GM18502 (cell line): ENCODE data around the gene MDC1.

ENCODE experiments used
- ATAC-seq: cut with Tn5 transposase; IDR thresholded peaks from one replicate; pipeline ENCODE4 v1.9.1; 2021; ENCODE audit warnings: mild to moderate bottlenecking; ENCODE audit not compliant: unreplicated experiment, poor library complexity

MDC1 gene

DNA sequence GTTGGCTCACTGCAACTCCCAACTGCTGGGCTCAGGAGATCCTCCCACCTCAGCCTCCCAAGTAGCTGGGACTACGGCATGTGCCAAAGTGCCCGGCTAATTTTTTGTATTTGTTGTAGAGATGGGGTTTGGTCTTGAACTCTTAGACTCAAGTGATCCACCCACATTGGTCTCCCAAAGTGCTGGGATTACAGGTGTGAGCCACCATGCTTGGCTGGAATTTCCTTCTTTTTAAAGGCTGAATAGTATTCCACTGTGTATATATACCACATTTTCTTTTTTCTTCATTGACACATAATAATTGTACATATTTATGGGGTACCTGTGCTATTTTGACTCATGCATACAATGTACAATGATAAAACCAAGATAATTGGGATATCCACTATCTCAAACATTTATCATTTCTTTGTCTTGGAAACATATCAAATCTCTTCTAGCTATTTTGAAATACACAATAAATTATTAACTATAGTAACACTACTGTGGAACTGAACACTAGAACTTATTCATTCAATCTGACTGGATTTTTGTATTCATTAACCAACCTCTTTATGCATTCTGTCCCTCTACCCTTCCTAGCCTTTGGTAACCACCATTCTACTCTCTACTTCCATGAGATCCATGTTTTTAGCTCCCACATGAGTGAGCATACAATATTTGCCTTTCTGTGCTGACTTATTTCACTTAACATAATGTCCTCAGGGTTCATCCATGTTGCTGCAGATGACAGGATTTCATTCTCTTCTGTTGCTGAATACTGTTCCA lies 7.8 kb downstream of the MDC1 start:
- no peak for ATAC-seq

DNA sequence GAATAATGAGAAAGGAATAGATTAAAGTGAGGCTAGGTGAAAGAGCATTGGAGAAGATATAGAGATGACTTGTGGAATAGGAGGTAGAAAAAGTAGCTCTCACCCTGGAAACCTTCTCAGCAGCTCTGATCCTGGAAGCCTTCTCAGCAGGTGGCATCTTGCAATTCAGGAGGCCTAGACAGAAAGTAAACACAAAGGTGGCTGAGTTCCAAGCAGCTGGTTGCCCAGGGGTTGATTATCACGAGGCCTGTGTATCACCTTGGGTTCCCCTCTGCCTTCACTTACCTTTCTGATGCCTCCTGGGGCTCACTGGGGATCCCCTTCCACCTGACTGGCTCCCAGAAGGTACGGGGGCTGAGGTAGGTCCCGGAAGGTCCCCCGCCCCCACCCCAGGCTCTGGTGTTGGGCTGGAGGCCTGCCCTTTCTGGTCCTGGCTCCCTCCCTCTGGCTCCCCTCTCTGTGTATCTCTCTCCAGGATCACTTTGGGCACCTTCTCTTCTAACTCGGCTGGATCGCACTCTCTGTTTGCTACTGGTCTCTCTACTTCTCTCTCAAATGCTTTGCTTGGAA lies 9.7 kb downstream of the MDC1 start:
- ATAC-seq = no peak

DNA sequence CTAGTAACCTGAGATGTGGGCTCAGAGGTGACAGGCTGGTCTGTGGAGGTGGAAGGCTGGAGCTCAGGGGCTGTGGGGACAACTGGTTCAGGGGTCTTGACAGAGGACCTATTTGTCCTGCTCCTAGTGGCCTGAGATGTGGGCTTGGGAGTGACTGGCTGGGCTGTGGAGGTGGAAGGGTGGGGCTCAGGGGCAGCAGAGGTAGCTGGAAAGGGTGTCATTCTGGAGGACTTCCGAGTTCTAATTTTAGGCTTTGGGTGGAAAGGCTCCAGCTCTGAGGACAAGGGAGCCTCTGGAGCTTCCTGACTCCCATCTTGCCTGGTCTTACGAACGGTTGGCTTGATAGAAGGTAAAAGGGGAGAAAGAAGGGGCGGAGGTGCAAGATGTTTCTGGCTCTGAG lies 11.5 kb downstream of the MDC1 start:
- no peak for ATAC-seq

DNA sequence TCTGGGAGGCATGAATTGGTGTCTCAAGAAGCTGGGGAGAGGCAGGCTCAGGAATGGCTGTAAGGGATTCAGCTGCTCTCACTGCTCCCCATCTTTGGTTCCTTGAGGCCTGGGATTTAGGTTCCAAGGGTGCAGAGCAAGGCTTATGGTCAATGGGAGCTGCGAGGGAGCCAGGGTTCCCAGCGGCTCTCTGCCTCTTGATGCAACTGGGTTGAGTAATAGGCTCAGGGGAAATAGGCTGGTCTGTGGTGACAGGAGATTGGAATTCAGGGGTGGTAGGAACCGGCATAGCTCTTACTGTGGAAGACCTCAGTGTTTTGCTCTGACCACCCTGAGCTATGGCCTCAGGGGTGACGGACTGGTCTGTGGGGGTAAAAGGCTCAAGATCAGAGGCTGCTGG lies 13.3 kb downstream of the MDC1 start:
- no peak for ATAC-seq

DNA sequence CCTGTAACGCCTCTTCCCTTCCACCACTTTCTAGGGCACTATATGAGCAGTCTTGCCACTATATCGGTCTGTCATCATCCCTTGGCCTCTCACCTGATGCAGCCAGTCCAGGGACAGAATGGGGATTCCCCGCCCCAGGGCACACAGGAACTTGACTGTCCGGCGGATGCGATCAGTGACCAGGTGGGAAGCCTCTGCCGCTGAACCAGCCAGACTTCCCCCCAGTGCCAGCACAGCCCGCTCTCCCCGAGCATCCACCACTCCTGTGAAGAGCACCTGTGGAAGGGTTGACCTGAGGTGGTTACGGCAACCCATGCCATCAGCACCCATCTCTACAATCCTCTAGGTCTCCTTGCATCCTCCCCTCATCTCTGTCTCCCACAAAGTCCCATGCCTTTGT lies 14.1 kb downstream of the MDC1 start:
- no peak for ATAC-seq

DNA sequence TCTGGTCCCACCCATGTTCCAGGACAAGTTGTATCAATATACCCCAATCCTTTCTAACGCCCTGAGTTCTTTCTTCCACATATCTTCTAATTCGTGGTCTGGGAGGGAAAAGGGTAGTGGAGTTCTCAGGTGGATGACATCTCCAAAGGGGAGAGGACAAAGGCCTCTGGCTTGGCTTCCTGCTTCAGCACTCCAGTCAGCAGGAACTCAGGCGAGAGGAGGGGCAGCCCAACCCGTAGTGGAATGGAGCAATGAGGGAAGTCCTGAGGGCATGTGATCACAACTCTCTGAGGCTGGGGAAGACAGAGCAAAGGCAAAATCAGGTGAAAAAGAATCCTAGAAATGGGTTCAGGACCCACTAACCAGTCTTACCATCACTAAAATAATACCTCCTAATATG lies 16.7 kb downstream of the MDC1 start:
- no peak for ATAC-seq

DNA sequence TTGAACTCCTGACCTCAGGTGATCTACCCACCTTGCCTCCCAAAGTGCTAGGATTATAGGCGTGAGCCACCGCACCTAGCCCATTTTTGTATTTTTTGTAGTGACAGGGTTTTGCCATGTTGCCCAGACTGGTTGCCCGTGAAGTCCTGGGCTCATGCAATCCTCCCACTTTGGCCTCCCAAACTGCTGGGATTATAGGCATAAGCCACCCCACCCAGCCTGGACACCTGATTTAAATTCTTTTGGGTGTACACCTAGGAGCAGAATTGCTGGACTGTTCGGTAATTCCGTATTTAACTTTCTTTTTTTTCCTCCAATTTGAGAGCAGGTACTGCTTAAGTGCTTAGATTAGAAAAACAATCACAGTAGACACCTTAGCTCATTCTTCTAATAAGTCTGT lies 20.6 kb downstream of the MDC1 start:
- no peak for ATAC-seq

DNA sequence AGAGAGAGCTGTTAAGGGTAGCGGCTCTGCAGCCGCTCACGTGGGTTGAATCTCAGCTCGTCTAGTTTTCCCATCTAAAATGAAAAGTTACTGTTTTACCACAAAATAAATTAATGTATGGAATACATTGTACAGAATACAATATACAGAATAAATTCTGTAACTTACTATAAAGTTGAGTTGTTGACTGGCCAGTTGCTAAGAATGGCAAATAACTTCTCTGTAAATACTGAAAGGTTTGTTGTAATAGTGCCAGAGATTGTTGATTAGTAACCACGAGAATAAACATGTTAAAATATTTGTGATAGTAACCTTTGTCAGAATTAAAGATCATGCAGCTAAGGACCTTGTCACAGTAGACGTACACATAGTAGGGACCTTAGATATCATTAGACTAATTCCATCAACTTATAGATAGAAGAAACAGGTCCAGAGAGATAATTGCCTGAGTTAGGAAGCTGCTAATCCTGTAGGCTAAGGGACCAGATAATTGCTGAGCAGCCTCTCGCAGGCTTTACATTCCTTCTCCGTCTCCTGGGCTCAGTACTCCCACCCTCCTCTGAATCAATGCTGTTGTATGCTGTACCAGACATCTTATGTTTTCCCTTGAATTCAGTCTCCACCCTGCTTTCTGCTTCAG lies 25.8 kb downstream of the MDC1 start:
- no peak for ATAC-seq

DNA sequence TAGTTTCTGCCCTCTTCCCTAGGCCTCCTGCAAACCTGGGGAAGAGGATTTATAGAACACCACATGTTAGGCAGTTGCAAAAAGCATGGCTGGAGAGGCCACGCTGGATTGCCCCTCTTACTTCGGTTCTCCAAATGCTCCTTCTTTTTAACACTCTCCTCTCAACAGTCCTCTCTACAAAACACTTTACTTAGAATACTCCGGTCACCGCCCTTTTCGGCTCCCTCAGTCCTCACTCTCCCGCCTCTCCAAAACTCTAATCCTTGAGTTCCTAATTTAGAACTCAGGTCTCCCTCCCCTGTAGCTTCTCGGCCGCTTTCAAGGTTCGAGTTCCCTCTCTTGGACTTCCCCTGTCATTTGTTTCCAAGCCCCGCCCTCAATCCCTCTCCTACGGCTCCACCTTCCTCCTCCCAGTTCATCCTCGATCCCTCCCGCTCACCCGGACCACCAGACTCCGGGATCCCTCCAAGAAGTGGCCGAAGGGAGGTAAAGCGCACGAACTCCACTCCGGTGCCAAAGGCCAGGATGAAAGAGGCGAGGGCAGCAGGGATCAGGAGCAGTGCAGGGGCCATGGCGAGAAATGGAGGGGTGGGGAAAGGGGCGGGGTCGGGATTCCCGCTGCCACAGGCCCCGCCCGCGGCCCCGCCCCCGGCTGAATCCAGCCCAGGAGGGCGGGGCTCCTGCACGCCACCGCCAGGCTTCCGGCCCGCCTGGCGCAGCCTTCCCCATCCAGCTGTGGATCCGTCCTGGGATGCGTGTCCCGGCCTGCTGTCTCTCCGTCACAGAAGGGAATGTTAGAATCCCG lies 26.5 kb downstream of the MDC1 start, which contains the start of gene NRM:
NRM (minus strand) TSS at position 582 of the 805 bp plus-strand sequence; CDS start at position 572, 10 bp downstream.
- ATAC-seq = no peak

DNA sequence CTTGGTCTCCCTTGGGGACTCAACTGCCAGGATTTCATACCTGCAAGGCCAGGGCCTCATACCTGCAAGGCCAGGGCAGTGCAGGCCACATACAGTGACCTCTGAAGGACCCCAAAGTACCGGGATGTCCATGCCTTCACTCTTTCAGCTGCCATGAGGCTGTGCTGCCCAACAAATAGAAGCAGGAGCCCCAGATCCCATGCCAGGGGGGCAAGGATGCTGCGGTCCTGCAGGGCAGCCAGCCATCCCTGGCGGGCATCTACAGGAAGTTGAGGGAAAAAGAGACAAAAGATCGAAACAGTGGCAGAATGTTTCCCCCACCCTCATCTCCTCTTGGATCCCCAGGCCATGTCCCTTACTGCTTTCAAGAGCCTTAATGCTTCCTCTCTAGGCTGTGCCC lies 27.1 kb downstream of the MDC1 start:
- ATAC-seq = no peak

DNA sequence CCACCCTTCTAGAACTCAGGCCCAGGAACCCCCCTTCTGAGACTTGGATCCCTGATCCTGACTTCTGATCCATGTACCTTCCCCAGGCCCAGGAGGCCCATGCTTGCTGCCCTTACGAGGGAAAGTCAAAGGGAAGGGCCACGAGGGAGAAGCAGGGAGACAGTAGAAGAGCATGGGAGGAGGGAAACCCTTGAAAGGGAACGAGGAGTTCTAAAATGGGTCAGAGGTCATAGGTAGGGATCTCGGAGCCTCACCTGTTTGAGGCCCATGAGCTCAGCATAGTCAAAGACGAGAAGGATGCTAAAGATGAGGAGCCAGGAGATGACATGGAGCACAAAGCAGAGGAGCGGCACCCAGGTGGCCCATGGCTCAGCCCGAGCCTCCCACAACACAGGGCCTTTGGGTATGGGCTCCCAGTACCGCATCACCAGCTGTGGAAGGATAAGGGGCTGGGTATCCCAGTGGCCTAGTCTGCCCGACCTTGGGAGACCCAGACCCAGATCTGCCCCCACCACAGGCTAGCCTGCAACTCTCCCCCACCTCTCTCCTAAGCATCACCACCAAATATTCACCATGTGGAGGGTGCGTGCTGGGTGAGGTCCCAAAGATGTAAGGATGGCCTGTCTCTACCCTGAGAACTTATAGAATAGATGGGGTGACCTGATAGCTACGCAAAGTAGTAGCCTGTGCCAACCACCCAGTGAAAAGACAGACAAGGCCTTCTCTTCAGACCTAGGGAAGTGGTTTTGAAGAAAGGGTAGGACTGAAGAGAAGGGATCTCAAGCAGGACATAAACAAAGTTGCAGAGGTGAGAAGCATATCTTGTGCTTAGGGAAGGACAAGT lies 27.8 kb downstream of the MDC1 start:
- ATAC-seq = no peak

DNA sequence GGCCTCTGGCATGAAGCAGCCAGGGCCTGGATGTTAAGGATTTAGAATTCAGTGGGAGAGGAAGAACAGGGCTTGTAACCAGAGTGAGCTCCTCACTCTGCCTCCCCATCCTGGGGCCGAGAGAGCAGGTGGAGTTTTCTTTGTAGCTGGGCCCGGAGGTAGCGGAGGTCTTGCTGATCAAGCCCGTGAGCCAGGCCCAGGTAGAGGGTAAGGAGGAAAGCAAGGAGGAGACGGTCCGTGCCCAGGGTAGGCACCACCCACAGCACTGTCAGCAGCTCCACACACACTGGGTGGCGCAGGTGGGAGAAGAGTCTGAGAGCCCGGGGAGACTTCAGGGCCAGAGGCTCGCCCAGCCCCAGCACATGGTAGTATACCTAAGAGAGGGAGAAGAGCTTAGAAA lies 28.5 kb downstream of the MDC1 start:
- ATAC-seq = no peak

DNA sequence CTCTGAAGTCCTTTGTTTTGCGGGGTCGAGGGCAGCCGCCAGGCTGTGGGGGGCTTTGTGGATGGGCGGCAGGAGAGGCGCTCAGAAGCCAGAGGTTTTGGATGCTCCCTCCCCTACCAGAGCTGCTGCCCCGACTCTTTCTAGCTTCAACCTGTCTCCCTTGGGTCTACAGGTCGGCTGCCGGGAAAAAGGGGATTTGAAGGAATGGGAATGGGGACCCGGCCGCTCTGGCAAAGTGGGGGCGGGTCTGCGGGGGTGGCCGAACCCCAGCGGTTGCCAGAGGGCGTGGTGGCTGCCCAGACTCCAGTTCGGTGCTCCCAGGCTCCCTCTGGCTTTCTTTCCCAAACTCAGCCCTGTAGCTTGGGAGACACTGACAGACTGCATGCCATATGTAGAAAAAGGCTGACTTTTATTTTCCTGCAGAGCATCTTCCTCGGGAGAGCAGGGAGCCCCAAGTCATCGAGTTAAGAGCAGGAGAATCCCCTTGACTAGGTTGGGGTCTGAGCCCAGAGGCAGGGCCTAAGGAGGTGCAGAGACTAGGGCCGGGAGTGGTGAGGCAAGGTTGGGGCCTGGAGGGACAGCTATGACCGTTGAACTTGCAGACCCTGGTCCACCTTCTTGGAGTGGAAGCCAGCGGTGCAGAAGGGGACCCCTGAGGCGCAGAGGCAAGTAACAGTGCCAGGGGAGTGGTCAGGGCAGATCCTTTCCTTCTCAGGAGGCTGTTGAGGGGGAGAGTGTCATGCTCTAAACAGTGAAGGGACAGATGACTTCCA lies 29.2 kb downstream of the MDC1 start:
- ATAC-seq = no peak

DNA sequence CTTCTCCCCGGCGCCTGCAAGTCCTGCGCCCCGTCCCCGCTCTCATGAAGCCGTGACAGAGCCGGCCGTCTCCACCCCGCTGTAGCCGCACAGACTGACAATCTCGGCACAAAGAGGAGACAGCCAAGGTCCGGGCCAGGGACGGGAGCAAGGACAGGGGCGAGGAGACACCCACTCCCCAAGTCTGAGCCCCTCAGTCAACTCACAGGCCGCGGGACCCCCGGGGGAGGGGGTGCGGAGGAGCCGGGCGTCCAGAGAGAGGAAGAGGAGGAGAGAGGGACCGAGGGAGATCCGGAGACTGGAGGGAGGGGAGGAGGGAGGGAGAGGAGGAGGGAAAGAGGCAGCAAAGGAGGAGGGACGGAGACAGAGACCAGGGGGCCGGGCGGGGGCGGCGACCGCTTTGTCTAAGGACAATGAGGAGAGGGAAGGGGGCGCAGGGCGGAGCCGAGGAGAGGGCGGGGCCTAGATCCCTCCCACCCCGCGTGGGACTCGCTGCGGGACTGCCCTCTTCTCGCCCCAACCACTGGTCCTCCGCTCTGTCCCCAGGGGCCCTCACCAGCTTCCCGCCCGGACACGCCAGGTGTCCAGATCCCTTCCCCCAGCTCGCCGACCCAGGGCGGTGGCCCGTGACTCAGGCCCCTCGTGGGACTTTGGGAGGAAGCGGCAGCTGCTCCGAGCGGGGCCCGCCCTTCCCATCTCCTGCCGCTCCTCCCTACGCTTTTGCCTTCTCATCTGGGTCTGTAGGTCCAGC lies 30.0 kb downstream of the MDC1 start:
- peak; percentile 41 for ATAC-seq

DNA sequence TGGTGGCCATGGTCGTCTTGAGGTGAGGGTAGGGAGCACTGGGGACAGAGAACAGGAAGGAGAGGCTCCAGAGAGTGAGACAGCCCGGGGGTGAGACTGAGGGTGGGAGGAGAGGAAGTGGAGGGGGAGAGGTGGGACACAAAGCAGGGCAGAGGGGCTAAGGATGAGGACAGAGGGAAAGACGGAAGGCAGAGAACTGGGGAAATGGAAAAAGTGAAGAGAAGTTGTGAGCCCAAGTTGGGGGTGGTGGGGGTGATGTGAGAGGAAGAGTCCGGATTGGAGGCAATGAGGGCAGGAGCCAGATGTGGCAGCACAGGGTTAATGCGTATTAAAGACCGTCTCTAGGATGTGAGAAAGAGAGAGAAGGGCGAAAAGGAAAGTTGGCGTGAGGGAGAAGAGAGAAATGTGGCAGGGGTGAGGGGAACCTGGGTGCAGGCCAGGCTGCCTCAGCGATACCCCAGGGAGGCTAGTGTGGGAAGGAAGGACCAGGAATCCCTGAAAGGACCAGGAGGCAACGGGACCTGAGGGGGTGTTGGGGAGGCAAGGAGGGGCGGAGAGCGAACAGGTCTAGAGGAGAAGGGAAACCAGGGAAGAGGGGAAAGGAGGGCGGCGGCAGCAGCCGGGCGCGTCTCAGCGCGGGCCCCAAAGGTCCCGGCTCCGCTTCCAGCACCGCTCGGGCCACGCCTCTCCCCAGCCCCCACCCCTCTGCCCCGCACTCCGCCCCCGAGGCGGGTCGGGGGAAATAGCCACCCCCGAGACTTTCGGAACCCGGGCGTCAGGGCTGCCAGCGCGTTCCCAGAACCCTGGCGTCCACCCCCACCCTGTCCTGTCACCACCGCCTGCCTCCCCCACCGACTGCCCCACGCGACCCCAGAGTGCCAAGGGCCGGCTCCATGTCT lies 30.8 kb downstream of the MDC1 start, which contains the start of gene PPP1R18:
PPP1R18 (minus strand) TSS at position 637 of the 899 bp plus-strand sequence; CDS start at position 10, 627 bp downstream.
- ATAC-seq = peak; percentile 17

DNA sequence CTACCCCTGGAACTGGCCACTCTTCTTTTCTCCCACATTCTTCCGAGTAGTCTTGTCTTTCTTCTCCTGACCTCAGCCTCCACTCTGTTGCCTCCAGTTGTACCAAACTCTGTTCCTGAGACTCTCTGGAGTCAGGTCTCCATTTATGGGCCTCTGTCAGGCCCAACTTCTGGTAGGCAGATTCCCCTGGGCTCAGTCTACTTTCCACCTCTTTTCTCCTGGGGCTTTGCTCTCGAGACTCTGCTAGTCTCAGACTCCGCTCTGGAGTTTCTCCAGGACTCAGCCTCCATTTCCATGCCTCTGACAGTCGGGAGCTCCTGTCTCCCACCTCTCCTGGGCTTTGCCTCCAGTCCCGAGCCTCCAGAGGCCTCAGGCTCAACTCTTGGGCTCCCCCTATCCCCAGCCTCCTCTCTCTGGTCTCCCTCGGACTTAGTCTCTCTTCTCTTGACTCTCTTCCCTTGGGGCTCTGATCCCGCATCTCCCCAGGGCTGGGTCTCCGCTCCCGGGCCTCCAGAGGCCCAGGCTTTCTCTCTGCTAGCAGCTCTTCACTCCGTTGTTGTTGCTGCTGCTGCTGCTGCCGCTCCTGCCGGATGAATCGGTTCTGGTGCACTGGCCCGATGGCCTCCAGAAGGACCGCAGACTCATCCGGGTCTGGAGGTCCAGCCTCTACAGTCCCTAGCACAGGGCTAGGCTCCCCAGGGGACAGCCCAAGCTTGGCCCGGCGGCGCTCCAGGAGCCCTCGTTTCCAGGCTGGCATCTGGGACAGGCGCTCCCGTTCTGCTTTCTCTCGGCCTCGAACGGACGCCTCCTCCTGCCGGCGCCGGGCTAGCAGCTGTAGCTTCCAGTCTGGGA lies 31.7 kb downstream of the MDC1 start:
- ATAC-seq = no peak
